GM23338 (cell line): ENCODE results near the gene CBFA2T2.

Source experiments
- CREB1 ChIP-seq: fragments of 250-450 bp; sonication (Bioruptor Pico); IDR thresholded peaks from 2 replicates; pipeline ENCODE4 v1.5.0; 2020; ENCODE audit warnings: low read depth, mild to moderate bottlenecking, moderate library complexity
- CTCF ChIP-seq, 2 experiments: fragments of 200-600 bp in 1 of 2; sonication (generic) in 1 of 2; conservative IDR thresholded peaks; 2 replicates each; pipeline versions ENCODE4 v1.5.1 to v1.6.1; 2016 to 2017; ENCODE audit warnings: antibody characterized with exemption in 2 of 2, low read depth in 2 of 2, mild to moderate bottlenecking in 2 of 2, moderate library complexity in 1 of 2
- EZH2phosphoT487 ChIP-seq: fragments of 200-600 bp; sonication (generic); IDR thresholded peaks from one replicate; pipeline ENCODE4 v1.8.1; 2018; ENCODE audit warnings: antibody characterized with exemption; ENCODE audit not compliant: unreplicated experiment
- POLR2AphosphoS5 ChIP-seq: IDR thresholded peaks from 2 replicates; pipeline ENCODE4 v1.6.1; 2016; ENCODE audit warnings: antibody characterized with exemption, low read depth

- TF ChIP-seq CTCF (conservative IDR thresholded peaks at IDR 0.05; ENCODE audit: low read depth in 2 of 2) (peak in 1 of 2 experiments; percentile 34; a peak in 3 of 4 replicates), CREB1 (no peak), POLR2AphosphoS5 (peak; percentile 80), EZH2phosphoT487 (no peak)
These were observed 176.7 kb downstream of the CBFA2T2 start, which contains the start of gene ACTL10 for GRCh38 chr20:33666293-33667244.
